OCI-LY7 (cell line): ENCODE measurements around the gene BRDT.

Experiments used
- EZH2phosphoT487 ChIP-seq: fragments of 200-600 bp; sonication (generic); IDR thresholded peaks from 2 replicates; pipeline ENCODE4 v1.6.1; 2018; ENCODE audit warnings: low read depth, borderline replicate concordance, mild to moderate bottlenecking, mixed run types, antibody characterized with exemption, low read length, moderate library complexity, mixed read lengths
- TF ChIP-seq, protein P1 (sequence below): fragments of 200-600 bp; sonication (generic); conservative IDR thresholded peaks from 2 replicates; pipeline ENCODE4 v1.5.1; 2014; ENCODE audit warnings: mild to moderate bottlenecking, antibody characterized with exemption, low read length, moderate library complexity, mixed read lengths

DNA sequence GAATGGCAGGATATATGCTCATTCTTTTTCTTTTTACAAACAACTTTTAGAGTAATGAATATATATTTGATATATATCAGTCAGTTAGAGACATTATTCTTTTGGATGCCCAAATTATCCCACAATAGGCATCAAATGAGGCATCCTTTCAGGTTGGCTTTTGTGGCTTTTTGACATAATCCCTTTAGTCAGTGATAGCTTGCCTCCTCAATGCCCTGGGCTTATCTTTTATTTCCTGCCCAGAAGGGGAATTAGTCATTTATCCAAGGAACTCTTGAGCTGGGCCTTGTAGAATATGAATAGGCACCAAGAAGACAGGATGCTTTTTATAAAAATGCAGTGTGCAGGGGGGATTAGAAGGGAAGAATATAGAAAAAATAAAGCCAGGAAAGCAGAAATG is 102.7 kb downstream of the BRDT start:
- TF ChIP-seq, protein P1, sequence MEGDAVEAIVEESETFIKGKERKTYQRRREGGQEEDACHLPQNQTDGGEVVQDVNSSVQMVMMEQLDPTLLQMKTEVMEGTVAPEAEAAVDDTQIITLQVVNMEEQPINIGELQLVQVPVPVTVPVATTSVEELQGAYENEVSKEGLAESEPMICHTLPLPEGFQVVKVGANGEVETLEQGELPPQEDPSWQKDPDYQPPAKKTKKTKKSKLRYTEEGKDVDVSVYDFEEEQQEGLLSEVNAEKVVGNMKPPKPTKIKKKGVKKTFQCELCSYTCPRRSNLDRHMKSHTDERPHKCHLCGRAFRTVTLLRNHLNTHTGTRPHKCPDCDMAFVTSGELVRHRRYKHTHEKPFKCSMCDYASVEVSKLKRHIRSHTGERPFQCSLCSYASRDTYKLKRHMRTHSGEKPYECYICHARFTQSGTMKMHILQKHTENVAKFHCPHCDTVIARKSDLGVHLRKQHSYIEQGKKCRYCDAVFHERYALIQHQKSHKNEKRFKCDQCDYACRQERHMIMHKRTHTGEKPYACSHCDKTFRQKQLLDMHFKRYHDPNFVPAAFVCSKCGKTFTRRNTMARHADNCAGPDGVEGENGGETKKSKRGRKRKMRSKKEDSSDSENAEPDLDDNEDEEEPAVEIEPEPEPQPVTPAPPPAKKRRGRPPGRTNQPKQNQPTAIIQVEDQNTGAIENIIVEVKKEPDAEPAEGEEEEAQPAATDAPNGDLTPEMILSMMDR = no peak
- no peak for TF ChIP-seq EZH2phosphoT487
